Measurements from ENCODE around the gene CYGB.

Gene CYGB

DNA sequence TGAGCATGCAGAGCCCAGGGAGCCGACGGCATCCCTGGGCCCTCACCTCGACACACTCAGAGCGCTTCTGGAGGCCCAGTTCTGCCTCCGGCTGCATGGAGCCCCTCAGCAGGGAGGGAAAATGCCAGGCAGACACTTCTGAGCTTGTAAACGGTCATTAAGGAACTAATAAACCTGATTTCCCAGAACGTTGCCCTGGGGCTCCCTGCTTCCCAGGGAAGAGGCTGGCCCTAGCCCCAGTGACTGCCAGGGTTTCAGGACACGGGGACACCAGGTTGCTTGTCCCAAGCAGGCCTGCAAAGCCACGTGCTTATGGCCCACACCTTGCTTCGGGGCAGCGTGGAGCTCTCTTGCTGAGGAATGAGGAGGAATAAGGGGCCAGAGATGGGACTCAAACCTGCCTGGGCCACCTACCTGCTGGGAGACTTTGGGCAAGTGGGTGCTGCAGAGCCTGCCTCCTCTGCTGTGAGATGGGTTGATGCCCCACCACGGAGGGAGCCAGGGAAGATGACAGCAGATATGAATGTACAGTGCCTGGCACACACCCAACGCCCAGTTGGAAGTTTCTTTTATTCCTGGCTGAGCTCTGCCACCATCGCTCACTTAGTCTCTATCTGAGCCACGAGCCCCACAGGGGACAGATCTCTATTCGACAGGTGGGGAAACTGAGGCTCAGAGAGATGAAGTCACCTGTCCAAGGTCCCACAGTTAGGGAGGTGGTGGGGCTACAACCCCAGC is 41.7 kb downstream of the CYGB start:
- TF ChIP-seq CTCF (IDR thresholded peaks at IDR 0.05; ENCODE audit: borderline replicate concordance, insufficient read depth, low read depth, low read length) = no peak
- H3K4me3 ChIP-seq (ENCODE audit: low read depth, low read length) = no peak overlapping the region

DNA sequence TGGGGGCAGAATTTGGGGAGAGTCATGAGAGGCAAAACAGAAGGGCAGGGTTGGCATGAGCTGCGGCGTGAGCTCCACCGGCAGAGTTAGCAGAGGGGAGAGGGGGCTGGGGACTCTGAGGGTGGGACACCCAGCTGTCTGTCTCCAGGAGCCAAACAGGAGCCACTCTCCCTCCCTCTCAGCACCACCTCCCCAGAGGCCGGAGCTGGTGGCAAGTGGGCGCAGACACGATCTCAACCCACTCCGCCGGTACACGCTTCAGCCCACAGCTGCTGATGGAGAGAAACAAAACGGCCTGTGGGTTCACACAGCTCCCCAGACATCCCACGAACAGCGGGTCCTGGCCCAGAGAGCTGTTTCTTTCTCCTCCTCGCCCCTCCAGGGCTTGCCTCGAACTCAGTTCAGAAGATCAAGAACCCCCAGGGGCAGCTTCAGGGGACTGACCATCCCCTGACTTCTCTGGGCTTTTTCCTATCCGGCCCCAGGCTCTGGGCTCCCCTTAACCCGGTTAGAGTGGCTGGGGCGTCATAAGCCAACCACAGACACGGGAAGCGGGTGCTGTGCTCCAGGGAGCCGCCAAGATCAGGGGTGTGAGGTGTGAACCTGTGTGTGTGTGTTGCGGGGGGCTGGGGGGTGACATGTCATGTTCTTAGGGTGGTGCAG is 43.9 kb downstream of the CYGB start:
- peak overlapping the region; percentile 26 for H3K4me3 ChIP-seq (ENCODE audit: low read depth, low read length)
- TF ChIP-seq CTCF (IDR thresholded peaks at IDR 0.05; ENCODE audit: borderline replicate concordance, insufficient read depth, low read depth, low read length) = no peak

GRCh38 chr17:76492989-76493501 is 44.5 kb downstream of the CYGB start:
- peak overlapping the region; percentile 26 for H3K4me3 ChIP-seq (ENCODE audit: low read depth, low read length)
- TF ChIP-seq CTCF (IDR thresholded peaks at IDR 0.05; ENCODE audit: borderline replicate concordance, insufficient read depth, low read depth, low read length) = no peak

- peak overlapping the region; percentile 12 for H3K4me3 ChIP-seq (ENCODE audit: low read depth, low read length)
- no peak for TF ChIP-seq CTCF (IDR thresholded peaks at IDR 0.05; ENCODE audit: borderline replicate concordance, insufficient read depth, low read depth, low read length)
These were observed 45.2 kb downstream of the CYGB start for GRCh38 chr17:76492123-76492988.

DNA sequence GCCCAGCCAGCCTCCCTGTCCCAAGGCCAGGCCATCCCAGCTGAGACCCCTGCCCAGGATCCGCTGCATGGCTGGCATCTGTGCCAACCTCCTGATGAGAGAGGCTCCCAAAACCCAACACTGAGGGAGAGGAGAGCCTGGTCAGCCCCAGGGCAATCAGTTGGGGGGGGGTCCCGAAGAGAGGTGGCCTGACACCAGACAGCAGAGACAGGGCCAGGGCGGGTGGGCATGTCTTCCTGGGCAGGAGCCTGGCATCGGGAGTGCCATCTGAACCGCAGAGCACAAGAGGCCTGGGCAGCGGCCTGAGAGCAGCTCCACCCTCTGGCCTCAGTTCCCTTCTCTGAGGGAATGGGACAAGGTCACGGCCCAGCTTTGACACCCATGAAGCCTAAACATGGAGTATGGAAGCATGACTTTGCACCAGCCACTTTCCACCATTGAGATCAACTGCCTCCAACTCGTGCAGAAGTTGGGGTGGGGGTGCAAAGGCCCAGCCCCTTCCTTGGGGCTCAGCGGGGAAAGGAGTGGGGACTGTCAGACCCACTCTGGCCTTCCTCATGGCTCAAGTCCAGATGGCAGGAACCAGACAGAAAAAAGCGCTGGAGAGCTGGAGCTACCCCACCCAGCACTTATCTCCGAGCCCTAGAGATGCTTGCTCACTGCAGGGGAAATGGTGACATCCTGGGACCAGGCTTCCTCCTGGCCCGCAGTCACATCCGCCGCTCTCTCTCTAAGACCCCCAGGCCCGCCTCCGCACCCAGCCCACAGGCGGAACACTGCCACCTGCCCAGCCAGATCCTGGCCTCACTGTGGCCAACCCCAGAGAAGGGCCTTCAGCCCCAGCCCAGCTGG is 46.0 kb downstream of the CYGB start:
- H3K4me3 ChIP-seq (ENCODE audit: low read depth, low read length) = no peak overlapping the region
- no peak for TF ChIP-seq CTCF (IDR thresholded peaks at IDR 0.05; ENCODE audit: borderline replicate concordance, insufficient read depth, low read depth, low read length)

GRCh38 chr17:76490112-76490710 is 47.3 kb downstream of the CYGB start:
- no peak for TF ChIP-seq CTCF (IDR thresholded peaks at IDR 0.05; ENCODE audit: borderline replicate concordance, insufficient read depth, low read depth, low read length)
- H3K4me3 ChIP-seq (ENCODE audit: low read depth, low read length) = no peak overlapping the region

All from GM12875 (cell line).